Subcutaneous adipose tissue (tissue), 4 donors: ENCODE results near the gene H2BW2. TPM values are rescaled to one million over a fixed set of nuclear protein-coding genes. Genes with fewer than 3 reads are reported as not detected.
"Not testable (repeated sequence)": the region's sequence is repeated elsewhere in the genome, so short reads cannot be mapped to it uniquely, and the experiment has no call there.

Source experiments
- total RNA-seq, 4 donors: library from RNA; depleted of rRNA; stranded (reverse); fragments of >200 nt; gene quantifications; one replicate each; pipeline ENCODE4 v1.1.0, GENCODE V29; 2016
- TF ChIP-seq, protein P1 (sequence below): fragments of 450-650 bp; IDR thresholded peaks from one replicate; pipeline ENCODE4 v1.5.1; 2016; ENCODE audit warnings: low read depth, mild to moderate bottlenecking, control low read depth, antibody characterized with exemption, moderate library complexity

The H2BW2 gene
- total RNA-seq, 4 donors from 2014 or later = not detected

GRCh38 chrX:104045642-104046041 is 5.9 kb downstream of the H2BW2 start:
- TF ChIP-seq, protein P1, sequence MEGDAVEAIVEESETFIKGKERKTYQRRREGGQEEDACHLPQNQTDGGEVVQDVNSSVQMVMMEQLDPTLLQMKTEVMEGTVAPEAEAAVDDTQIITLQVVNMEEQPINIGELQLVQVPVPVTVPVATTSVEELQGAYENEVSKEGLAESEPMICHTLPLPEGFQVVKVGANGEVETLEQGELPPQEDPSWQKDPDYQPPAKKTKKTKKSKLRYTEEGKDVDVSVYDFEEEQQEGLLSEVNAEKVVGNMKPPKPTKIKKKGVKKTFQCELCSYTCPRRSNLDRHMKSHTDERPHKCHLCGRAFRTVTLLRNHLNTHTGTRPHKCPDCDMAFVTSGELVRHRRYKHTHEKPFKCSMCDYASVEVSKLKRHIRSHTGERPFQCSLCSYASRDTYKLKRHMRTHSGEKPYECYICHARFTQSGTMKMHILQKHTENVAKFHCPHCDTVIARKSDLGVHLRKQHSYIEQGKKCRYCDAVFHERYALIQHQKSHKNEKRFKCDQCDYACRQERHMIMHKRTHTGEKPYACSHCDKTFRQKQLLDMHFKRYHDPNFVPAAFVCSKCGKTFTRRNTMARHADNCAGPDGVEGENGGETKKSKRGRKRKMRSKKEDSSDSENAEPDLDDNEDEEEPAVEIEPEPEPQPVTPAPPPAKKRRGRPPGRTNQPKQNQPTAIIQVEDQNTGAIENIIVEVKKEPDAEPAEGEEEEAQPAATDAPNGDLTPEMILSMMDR = no peak

GRCh38 chrX:104047171-104047570 is 7.4 kb downstream of the H2BW2 start:
- TF ChIP-seq, protein P1 = no peak

DNA sequence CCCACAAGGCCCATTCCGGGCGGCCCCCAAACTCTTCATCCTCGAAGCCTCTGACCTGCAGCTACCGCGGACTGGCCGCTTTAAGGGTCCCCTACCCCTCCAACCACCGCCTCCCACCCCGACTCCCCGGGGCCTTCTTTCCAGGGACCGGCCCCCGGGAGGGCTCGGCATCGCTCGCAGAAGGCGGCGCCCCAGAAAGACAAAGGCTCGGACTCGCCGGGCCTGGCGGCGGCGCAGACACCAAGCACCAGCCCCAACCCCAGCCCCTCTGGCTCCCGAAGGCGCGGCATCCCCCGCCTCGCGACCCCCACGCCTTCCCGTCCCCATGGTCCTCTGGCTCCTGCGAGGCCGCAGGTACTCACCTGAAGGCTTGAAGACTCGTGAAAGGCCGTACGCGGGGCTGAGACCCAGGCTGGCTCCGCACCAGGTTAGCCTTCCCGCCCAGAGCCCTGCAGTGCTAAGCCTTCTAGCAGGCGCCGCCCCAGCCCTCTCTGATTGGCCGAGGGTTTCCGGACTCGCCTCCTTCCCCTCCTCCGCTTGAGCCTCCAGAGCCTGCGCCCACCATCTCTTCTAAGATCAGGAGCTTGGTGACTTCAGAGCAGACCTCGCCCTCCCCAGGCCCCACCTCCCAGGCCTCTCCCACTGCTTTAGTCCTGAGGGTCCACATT is 36.2 kb downstream of the H2BW2 start, which contains the start of gene TMSB15C:
TMSB15C (minus strand) TSS at position 459 of the 668 bp plus-strand sequence.
- TF ChIP-seq, protein P1 = not testable (repeated sequence)

DNA sequence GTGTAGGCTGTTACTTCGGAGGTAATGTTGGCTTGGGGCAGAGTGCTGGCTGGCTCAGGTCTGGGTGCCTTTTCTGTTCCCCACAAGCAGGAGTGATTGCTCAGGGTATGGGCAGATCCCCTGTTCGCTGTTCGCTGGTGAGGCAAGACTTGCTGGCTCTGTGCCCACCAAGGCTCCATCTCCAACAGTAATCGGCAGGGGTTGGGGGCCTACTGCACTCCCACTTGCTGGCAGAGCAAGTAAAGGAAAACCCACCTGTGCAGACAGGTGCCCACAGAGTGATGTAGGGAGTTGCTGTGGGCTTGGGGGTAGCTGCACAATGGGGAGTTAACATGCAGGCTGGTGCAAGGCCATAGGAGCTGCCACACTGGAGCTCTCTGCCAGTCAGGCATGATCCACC is 44.3 kb downstream of the H2BW2 start:
- TF ChIP-seq, protein P1 = no peak

DNA sequence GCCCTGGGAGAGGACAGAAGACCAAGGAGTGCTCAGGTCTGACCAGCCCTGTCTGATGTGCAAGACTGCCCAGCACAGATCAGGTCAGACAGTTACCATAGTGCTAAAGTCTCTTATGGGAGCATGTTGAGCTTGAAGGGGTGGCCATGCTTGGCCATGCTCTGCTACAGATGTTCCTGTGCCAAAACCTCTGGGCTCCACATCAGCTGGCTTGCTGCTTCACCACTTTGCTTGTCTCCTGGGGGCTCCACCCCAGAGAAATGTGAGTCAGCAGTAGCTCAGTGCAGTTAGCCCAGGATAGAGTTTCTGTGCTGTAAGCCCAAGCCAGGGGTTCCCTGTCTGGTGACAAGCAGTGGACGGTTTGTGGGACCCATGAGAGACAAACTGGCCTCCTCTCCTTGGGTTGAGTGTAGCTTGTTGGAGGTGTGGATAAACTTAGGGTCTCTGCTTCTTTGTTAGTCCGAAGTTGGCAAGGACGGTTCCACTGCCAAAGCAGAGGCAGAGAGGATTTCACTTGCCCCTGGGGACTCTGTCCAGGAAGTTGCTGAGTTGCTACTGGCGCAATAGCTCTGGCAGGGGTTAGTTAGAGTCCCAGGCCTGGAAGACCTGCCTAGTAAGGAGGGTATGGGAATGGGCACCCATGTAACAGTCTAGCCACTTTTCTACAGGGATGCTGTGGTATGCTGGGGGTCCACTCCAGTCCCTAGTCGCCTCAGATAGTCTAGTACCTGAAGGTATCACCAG is 45.0 kb downstream of the H2BW2 start:
- TF ChIP-seq, protein P1 = no peak

GRCh38 chrX:104085477-104085876 is 45.7 kb downstream of the H2BW2 start:
- TF ChIP-seq, protein P1 = no peak

GRCh38 chrX:104085919-104086318 is 46.2 kb downstream of the H2BW2 start:
- TF ChIP-seq, protein P1 = no peak
